Right atrium auricular region (tissue), 2 donors: ENCODE data around the gene PPP2R1B. TPM values are rescaled to one million over a fixed set of nuclear protein-coding genes. Genes with fewer than 3 reads are reported as not detected.

Experiments used
- DNase-seq: peaks from one replicate; pipeline ENCODE4 v3.0.0-alpha.2; 2019; ENCODE audit warnings: low spot score
- H3K27ac ChIP-seq, 2 donors: fragments of 200-600 bp; sonication (generic); 1 replicate in 1 of 2; 2 replicates in 1 of 2; pipeline ENCODE4 v1.5.1; 2016 to 2019
- H3K27me3 ChIP-seq, 2 donors: fragments of 200-600 bp; sonication (generic); one replicate each; pipeline versions ENCODE4 v1.5.1 to v1.6.0; 2017 to 2019
- H3K36me3 ChIP-seq: fragments of 200-600 bp; sonication (generic); one replicate; pipeline ENCODE4 v1.5.1; 2016
- H3K4me1 ChIP-seq, 2 donors: fragments of 200-600 bp; sonication (generic); one replicate each; pipeline versions ENCODE4 v1.5.1 to v1.6.0; 2017 to 2019
- H3K4me3 ChIP-seq, 2 donors: fragments of 200-600 bp; sonication (generic); 1 replicate in 1 of 2; 2 replicates in 1 of 2; pipeline ENCODE4 v1.5.1; 2017 to 2019; ENCODE audit warnings: mild to moderate bottlenecking in 1 of 2, moderate library complexity in 1 of 2
- H3K9me3 ChIP-seq, 2 donors: fragments of 200-600 bp; sonication (generic); one replicate each; pipeline ENCODE4 v1.5.1; 2019
- total RNA-seq, 2 donors: library from RNA; depleted of rRNA; stranded (reverse); fragments of >200 nt; gene quantifications; one replicate each; pipeline ENCODE4 v1.1.0, GENCODE V29; 2016
- TF ChIP-seq, protein P1 (sequence below), 2 donors: fragments of 200-600 bp; sonication (generic); IDR thresholded peaks; one replicate each; pipeline ENCODE4 v1.5.1; 2019; ENCODE audit warnings: antibody characterized with exemption in 2 of 2

Gene PPP2R1B
- total RNA-seq, 2 donors from 2014 or later, result 6.5 to 13.2 TPM

DNA sequence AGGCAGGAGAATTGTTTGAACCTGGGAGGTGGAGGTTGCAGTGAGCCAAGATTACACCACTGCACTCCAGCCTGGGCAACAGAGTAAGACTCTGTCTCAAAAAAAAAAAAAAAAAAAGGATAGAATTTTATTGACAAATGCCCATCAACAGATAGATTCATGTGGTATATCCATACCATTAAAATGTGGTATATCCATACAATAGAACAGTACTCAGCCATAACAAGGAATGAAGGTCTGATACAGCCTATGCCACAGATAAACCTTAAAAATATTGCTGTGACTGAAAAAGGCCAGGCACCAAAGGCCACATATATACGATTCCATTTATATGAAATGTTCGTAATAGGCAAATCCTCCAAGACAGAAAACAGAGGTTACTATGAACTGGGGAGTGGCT is 45.3 kb upstream of the PPP2R1B start:
- H3K27me3 ChIP-seq, result no peaks in the 10 kb centered on the region
- no peak overlapping the region for H3K27ac ChIP-seq
- peaks cover 0 to 24% of the 10 kb centered on the region in 2 donors for H3K4me1 ChIP-seq
- no peaks in the 10 kb centered on the region for H3K9me3 ChIP-seq
- no peak overlapping the region for H3K4me3 ChIP-seq
- no peaks in the 10 kb centered on the region for H3K36me3 ChIP-seq
- TF ChIP-seq, protein P1, sequence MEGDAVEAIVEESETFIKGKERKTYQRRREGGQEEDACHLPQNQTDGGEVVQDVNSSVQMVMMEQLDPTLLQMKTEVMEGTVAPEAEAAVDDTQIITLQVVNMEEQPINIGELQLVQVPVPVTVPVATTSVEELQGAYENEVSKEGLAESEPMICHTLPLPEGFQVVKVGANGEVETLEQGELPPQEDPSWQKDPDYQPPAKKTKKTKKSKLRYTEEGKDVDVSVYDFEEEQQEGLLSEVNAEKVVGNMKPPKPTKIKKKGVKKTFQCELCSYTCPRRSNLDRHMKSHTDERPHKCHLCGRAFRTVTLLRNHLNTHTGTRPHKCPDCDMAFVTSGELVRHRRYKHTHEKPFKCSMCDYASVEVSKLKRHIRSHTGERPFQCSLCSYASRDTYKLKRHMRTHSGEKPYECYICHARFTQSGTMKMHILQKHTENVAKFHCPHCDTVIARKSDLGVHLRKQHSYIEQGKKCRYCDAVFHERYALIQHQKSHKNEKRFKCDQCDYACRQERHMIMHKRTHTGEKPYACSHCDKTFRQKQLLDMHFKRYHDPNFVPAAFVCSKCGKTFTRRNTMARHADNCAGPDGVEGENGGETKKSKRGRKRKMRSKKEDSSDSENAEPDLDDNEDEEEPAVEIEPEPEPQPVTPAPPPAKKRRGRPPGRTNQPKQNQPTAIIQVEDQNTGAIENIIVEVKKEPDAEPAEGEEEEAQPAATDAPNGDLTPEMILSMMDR (IDR thresholded peaks at IDR 0.05), result no peak
- no peak for DNase-seq

DNA sequence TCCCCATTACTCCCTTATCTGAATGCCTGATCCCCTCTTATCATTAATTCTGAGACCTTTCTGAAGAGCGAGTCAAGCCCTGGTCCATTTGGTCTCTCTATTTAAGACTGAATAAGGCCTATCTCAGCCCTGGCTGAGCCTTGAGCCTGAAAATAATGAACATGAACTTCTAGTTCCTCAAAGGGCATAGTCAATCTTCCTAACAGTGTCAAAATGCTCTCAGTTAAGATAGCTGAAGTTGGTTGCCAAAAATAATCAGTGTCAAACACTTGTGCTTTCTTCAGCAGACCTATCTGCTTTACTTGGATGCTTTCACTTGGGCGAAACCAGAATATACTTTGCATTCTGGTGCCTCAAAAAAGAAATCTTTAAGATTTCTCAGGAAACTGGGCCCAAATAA is 42.6 kb upstream of the PPP2R1B start:
- Histone ChIP-seq H3K27me3 (no peaks in the 10 kb centered on the region), H3K36me3 (peaks cover 15% of the 10 kb centered on the region), H3K4me3 (no peak overlapping the region), H3K9me3 (no peaks in the 10 kb centered on the region), H3K4me1 (peaks cover 0 to 25% of the 10 kb centered on the region in 2 donors), H3K27ac (peak overlapping the region; percentile 71 to 77)
- DNase-seq, result no peak
- TF ChIP-seq, protein P1 (IDR thresholded peaks at IDR 0.05), result no peak

DNA sequence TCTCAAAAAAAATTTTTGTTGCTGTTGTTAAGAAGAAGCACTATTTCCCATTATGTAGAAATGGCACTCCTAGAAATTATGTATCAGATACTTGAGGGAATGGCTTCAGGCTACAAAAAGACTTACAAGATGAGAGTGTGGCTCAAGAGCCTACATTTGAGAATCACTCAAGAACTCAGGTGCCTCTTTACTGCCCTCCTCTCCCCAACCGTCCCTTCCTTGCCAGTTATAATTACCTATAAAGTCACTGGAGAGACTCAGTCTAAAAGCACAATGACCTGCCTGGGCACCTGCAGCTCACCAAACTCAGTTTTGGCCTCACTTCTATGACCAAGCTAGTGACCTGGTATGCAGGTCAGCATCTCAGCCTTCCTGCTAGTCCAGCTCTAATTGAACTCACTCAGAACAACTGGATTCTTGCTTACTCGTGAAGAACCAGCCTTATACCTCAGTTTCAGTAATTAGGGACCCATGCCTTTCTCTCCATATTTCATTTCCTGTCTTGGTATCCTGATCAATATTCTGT is 41.9 kb upstream of the PPP2R1B start:
- DNase-seq, result no peak
- TF ChIP-seq, protein P1 (IDR thresholded peaks at IDR 0.05), result no peak
- Histone ChIP-seq H3K27ac (peak overlapping the region; percentile 71 to 77), H3K9me3 (no peaks in the 10 kb centered on the region), H3K4me1 (peaks cover 0 to 25% of the 10 kb centered on the region in 2 donors), H3K4me3 (no peak overlapping the region), H3K36me3 (peaks cover 18% of the 10 kb centered on the region), H3K27me3 (no peaks in the 10 kb centered on the region)

DNA sequence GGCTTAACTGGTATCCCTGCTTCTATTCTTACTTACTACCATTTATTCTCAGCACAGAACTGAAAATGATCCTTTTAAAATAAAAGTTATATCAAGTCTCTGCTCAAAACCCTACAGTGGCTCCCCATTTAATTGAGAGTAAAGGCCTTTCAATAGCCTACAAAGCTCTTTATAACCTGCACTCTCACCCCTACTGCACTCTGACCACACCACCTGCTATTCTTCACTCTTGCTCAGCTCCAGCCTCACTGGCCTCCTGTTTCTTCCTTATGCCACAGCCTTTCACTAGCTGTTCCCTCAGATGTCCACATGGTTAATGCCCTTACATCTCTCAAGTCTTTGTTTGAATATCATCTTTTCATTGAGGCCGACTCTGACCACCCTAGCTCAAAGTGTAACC is 40.9 kb upstream of the PPP2R1B start:
- TF ChIP-seq, protein P1 (IDR thresholded peaks at IDR 0.05), result no peak
- no peaks in the 10 kb centered on the region for H3K9me3 ChIP-seq
- H3K36me3 ChIP-seq, result peaks cover 21% of the 10 kb centered on the region
- H3K4me1 ChIP-seq, result peaks cover 0 to 25% of the 10 kb centered on the region in 2 donors
- H3K27ac ChIP-seq, result no peak overlapping the region
- H3K4me3 ChIP-seq, result no peak overlapping the region
- H3K27me3 ChIP-seq, result no peaks in the 10 kb centered on the region
- DNase-seq, result no peak

DNA sequence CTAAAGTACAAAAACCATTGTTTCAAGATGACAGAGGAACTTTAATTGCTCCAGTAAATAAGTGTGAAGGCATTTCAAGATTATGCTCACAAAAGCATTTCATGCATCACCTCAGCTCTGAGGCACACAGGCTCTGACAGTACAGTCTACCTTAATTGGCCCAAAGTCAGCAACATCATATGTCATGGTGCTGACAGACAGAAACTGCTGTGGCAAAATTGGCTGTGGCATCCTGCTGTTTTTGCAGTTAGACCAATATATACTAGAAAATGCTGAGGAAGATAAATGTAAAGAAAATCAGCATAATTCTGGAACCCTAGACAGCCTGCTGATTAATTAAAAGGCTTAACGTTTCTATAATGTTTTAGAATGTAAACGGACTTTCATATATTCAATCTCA is 34.9 kb upstream of the PPP2R1B start:
- Histone ChIP-seq H3K4me3 (no peak overlapping the region), H3K9me3 (no peaks in the 10 kb centered on the region), H3K4me1 (peaks cover 0 to 11% of the 10 kb centered on the region in 2 donors), H3K27me3 (no peaks in the 10 kb centered on the region), H3K36me3 (peaks cover 21% of the 10 kb centered on the region), H3K27ac (peak overlapping the region in 1 of 2 donors; percentile 12)
- DNase-seq, result no peak
- TF ChIP-seq, protein P1 (IDR thresholded peaks at IDR 0.05), result no peak

DNA sequence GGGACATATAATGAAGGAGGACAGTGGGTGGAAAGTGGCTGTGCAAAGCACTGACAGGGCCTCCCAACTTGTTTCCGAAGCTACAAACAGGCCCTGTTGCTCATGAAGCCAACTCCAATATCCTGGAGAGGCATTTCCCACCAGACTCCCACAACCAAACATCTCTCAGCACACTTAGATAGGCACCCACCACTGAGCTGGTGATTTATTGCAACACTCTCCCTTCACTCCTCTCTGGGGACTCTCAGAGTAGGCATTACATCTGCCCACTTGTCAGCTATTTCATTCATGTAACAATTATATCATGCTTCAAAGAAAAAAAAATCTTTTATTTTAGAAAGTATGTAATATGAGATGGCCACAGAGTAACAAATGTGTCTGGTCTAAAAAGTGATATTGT is 32.1 kb upstream of the PPP2R1B start:
- H3K27ac ChIP-seq, result peak overlapping the region in 1 of 2 donors; percentile 40
- H3K36me3 ChIP-seq, result peaks cover 5% of the 10 kb centered on the region
- no peaks in the 10 kb centered on the region for H3K27me3 ChIP-seq
- H3K4me3 ChIP-seq, result no peak overlapping the region
- H3K4me1 ChIP-seq, result peaks cover 0 to 11% of the 10 kb centered on the region in 2 donors
- DNase-seq, result no peak
- no peaks in the 10 kb centered on the region for H3K9me3 ChIP-seq
- TF ChIP-seq, protein P1 (IDR thresholded peaks at IDR 0.05), result no peak
